Stimulated activated naive CD8-positive, alpha-beta T cell treated with anti-CD3 and anti-CD28 coated beads, Interleukin-15, Interleukin-2, amounts not matched to agents 100 ng/mL and 50 ng/mL, for 24 hours (primary cell): ENCODE measurements around the gene ANAPC4.

ENCODE experiments used
- H3K27ac Mint-ChIP-seq: one replicate; pipeline ENCODE4 v1.8.0; 2021; ENCODE audit warnings: mild to moderate bottlenecking, mixed read lengths
- H3K27me3 Mint-ChIP-seq: one replicate; pipeline ENCODE4 v1.8.0; 2021; ENCODE audit warnings: mixed read lengths
- H3K36me3 Mint-ChIP-seq: one replicate; pipeline ENCODE4 v1.8.0; 2021; ENCODE audit warnings: low read depth, mixed read lengths
- H3K4me1 Mint-ChIP-seq: one replicate; pipeline ENCODE4 v1.8.0; 2021; ENCODE audit warnings: low read depth, mixed read lengths
- H3K4me3 Mint-ChIP-seq: one replicate; pipeline ENCODE4 v1.8.0; 2021; ENCODE audit warnings: mild to moderate bottlenecking, mixed read lengths
- H3K9me3 Mint-ChIP-seq: one replicate; pipeline ENCODE4 v1.8.0; 2021; ENCODE audit warnings: mixed read lengths

Gene ANAPC4

GRCh38 chr4:25405453-25405852, 28.4 kb downstream of the ANAPC4 start:
- Mint-ChIP-seq H3K9me3 (no peaks in the 10 kb centered on the region), H3K4me1 (no peaks in the 10 kb centered on the region), H3K36me3 (peaks cover 74% of the 10 kb centered on the region), H3K27ac (no peak overlapping the region), H3K27me3 (no peaks in the 10 kb centered on the region), H3K4me3 (no peak overlapping the region)

- no peaks in the 10 kb centered on the region for H3K9me3 Mint-ChIP-seq
- H3K27me3 Mint-ChIP-seq = no peaks in the 10 kb centered on the region
- H3K36me3 Mint-ChIP-seq = peaks cover 78% of the 10 kb centered on the region
- no peak overlapping the region for H3K4me3 Mint-ChIP-seq
- no peak overlapping the region for H3K27ac Mint-ChIP-seq
- no peaks in the 10 kb centered on the region for H3K4me1 Mint-ChIP-seq
Observed at GRCh38 chr4:25406081-25406692, 29.1 kb downstream of the ANAPC4 start.

- Mint-ChIP-seq H3K36me3 (peaks cover 80% of the 10 kb centered on the region), H3K9me3 (no peaks in the 10 kb centered on the region), H3K27ac (no peak overlapping the region), H3K27me3 (no peaks in the 10 kb centered on the region), H3K4me3 (no peak overlapping the region), H3K4me1 (no peaks in the 10 kb centered on the region)
Observed at GRCh38 chr4:25410820-25411529, 33.9 kb downstream of the ANAPC4 start.

- no peaks in the 10 kb centered on the region for H3K27me3 Mint-ChIP-seq
- no peak overlapping the region for H3K27ac Mint-ChIP-seq
- no peak overlapping the region for H3K4me3 Mint-ChIP-seq
- H3K36me3 Mint-ChIP-seq = peaks cover 85% of the 10 kb centered on the region
- H3K4me1 Mint-ChIP-seq = no peaks in the 10 kb centered on the region
- H3K9me3 Mint-ChIP-seq = no peaks in the 10 kb centered on the region
Observed at GRCh38 chr4:25413261-25413660, 36.2 kb downstream of the ANAPC4 start.

GRCh38 chr4:25417014-25417413, 40.0 kb downstream of the ANAPC4 start:
- Mint-ChIP-seq H3K27me3 (no peaks in the 10 kb centered on the region), H3K36me3 (peaks cover 64% of the 10 kb centered on the region), H3K4me1 (peaks cover 1% of the 10 kb centered on the region), H3K27ac (no peak overlapping the region), H3K9me3 (no peaks in the 10 kb centered on the region), H3K4me3 (no peak overlapping the region)

- Mint-ChIP-seq H3K9me3 (no peaks in the 10 kb centered on the region), H3K27me3 (no peaks in the 10 kb centered on the region), H3K36me3 (peaks cover 35% of the 10 kb centered on the region), H3K27ac (no peak overlapping the region), H3K4me1 (peaks cover 4% of the 10 kb centered on the region), H3K4me3 (no peak overlapping the region)
Observed at GRCh38 chr4:25420931-25421330, 43.9 kb downstream of the ANAPC4 start.

GRCh38 chr4:25421816-25422525, 44.9 kb downstream of the ANAPC4 start:
- Mint-ChIP-seq H3K36me3 (peaks cover 25% of the 10 kb centered on the region), H3K9me3 (no peaks in the 10 kb centered on the region), H3K27me3 (no peaks in the 10 kb centered on the region), H3K4me1 (peaks cover 4% of the 10 kb centered on the region), H3K27ac (peak overlapping the region; percentile 36), H3K4me3 (no peak overlapping the region)

- peaks cover 4% of the 10 kb centered on the region for H3K4me1 Mint-ChIP-seq
- H3K27ac Mint-ChIP-seq = peak overlapping the region; percentile 6
- H3K4me3 Mint-ChIP-seq = no peak overlapping the region
- no peaks in the 10 kb centered on the region for H3K27me3 Mint-ChIP-seq
- H3K36me3 Mint-ChIP-seq = peaks cover 14% of the 10 kb centered on the region
- H3K9me3 Mint-ChIP-seq = no peaks in the 10 kb centered on the region
Observed at GRCh38 chr4:25423548-25423947, 46.5 kb downstream of the ANAPC4 start.

GRCh38 chr4:25424539-25425228, 47.6 kb downstream of the ANAPC4 start:
- Mint-ChIP-seq H3K4me3 (no peak overlapping the region), H3K36me3 (peaks cover 2% of the 10 kb centered on the region), H3K27me3 (no peaks in the 10 kb centered on the region), H3K27ac (no peak overlapping the region), H3K4me1 (peaks cover 4% of the 10 kb centered on the region), H3K9me3 (no peaks in the 10 kb centered on the region)

- Mint-ChIP-seq H3K36me3 (no peaks in the 10 kb centered on the region), H3K4me1 (peaks cover 4% of the 10 kb centered on the region), H3K9me3 (no peaks in the 10 kb centered on the region), H3K27me3 (no peaks in the 10 kb centered on the region), H3K4me3 (no peak overlapping the region), H3K27ac (no peak overlapping the region)
Observed at GRCh38 chr4:25425361-25425760, 48.3 kb downstream of the ANAPC4 start.

- no peaks in the 10 kb centered on the region for H3K4me1 Mint-ChIP-seq
- H3K4me3 Mint-ChIP-seq = no peak overlapping the region
- H3K9me3 Mint-ChIP-seq = no peaks in the 10 kb centered on the region
- no peaks in the 10 kb centered on the region for H3K36me3 Mint-ChIP-seq
- H3K27ac Mint-ChIP-seq = no peak overlapping the region
- no peaks in the 10 kb centered on the region for H3K27me3 Mint-ChIP-seq
Observed at GRCh38 chr4:25427871-25428270, 50.8 kb downstream of the ANAPC4 start.

- Mint-ChIP-seq H3K27me3 (no peaks in the 10 kb centered on the region), H3K9me3 (no peaks in the 10 kb centered on the region), H3K4me3 (no peak overlapping the region)
Observed at GRCh38 chr4:25430630-25431029, 53.6 kb downstream of the ANAPC4 start.

GRCh38 chr4:25433966-25434827, 57.1 kb downstream of the ANAPC4 start:
- Mint-ChIP-seq H3K9me3 (no peaks in the 10 kb centered on the region), H3K36me3 (no peaks in the 10 kb centered on the region), H3K27ac (peak overlapping the region; percentile 33), H3K4me1 (no peaks in the 10 kb centered on the region), H3K4me3 (no peak overlapping the region), H3K27me3 (no peaks in the 10 kb centered on the region)

More at GRCh38 chr4:25430630-25431029, 53.6 kb downstream of the ANAPC4 start:
- H3K27ac Mint-ChIP-seq = no peak overlapping the region
- H3K4me1 Mint-ChIP-seq = no peaks in the 10 kb centered on the region
- no peaks in the 10 kb centered on the region for H3K36me3 Mint-ChIP-seq

GRCh38 chr4:25437926-25438325, 60.9 kb downstream of the ANAPC4 start:
- H3K4me1 Mint-ChIP-seq = no peaks in the 10 kb centered on the region
- H3K36me3 Mint-ChIP-seq = no peaks in the 10 kb centered on the region
- no peak overlapping the region for H3K4me3 Mint-ChIP-seq
- no peak overlapping the region for H3K27ac Mint-ChIP-seq
- H3K9me3 Mint-ChIP-seq = no peaks in the 10 kb centered on the region
- H3K27me3 Mint-ChIP-seq = no peaks in the 10 kb centered on the region
